KOPT-K1 (cell line): ENCODE measurements around the gene CBX8.
A peak's percentile ranks its signal among the peaks of the same experiment; 100 is the strongest.

ENCODE experiments used
- H3K27ac ChIP-seq: fragments of 200-600 bp; sonication (generic); 2 replicates; pipeline ENCODE4 v1.5.1; 2016; ENCODE audit warnings: antibody characterized with exemption, mild to moderate bottlenecking, low read depth, low read length; ENCODE audit not compliant: poor library complexity, severe bottlenecking
- H3K36me3 ChIP-seq: fragments of 200-600 bp; sonication (generic); 2 replicates; pipeline ENCODE4 v1.5.1; 2017; ENCODE audit warnings: antibody characterized with exemption, mild to moderate bottlenecking, low read length, moderate library complexity; ENCODE audit not compliant: insufficient read depth
- H3K9me3 ChIP-seq: fragments of 200-600 bp; sonication (generic); 2 replicates; pipeline ENCODE4 v1.5.1; 2017; ENCODE audit warnings: antibody characterized with exemption, low read length, mild to moderate bottlenecking; ENCODE audit not compliant: insufficient read depth, poor library complexity, severe bottlenecking

The CBX8 gene

GRCh38 chr17:79837888-79838521 lies 41.1 kb upstream of the CBX8 start:
- H3K27ac ChIP-seq, result peak overlapping the region; percentile 76
- H3K9me3 ChIP-seq, result peaks cover 6% of the 10 kb centered on the region
- H3K36me3 ChIP-seq, result peaks cover 35% of the 10 kb centered on the region

GRCh38 chr17:79836972-79837887 lies 40.4 kb upstream of the CBX8 start:
- H3K9me3 ChIP-seq, result no peaks in the 10 kb centered on the region
- peak overlapping the region; percentile 76 for H3K27ac ChIP-seq
- H3K36me3 ChIP-seq, result peaks cover 37% of the 10 kb centered on the region

GRCh38 chr17:79836510-79836971 lies 39.7 kb upstream of the CBX8 start:
- Histone ChIP-seq H3K9me3 (no peaks in the 10 kb centered on the region), H3K27ac (peak overlapping the region; percentile 76), H3K36me3 (peaks cover 37% of the 10 kb centered on the region)

- Histone ChIP-seq H3K27ac (peak overlapping the region; percentile 76), H3K9me3 (no peaks in the 10 kb centered on the region), H3K36me3 (peaks cover 37% of the 10 kb centered on the region)
Observed at GRCh38 chr17:79835953-79836509, 39.2 kb upstream of the CBX8 start.

GRCh38 chr17:79835470-79835899 lies 38.6 kb upstream of the CBX8 start:
- H3K36me3 ChIP-seq, result peaks cover 37% of the 10 kb centered on the region
- no peak overlapping the region for H3K27ac ChIP-seq
- H3K9me3 ChIP-seq, result no peaks in the 10 kb centered on the region

- peaks cover 37% of the 10 kb centered on the region for H3K36me3 ChIP-seq
- no peak overlapping the region for H3K27ac ChIP-seq
- no peaks in the 10 kb centered on the region for H3K9me3 ChIP-seq
Observed at GRCh38 chr17:79834565-79835469, 37.9 kb upstream of the CBX8 start.

GRCh38 chr17:79833744-79834564 lies 37.1 kb upstream of the CBX8 start:
- no peak overlapping the region for H3K27ac ChIP-seq
- peaks cover 37% of the 10 kb centered on the region for H3K36me3 ChIP-seq

GRCh38 chr17:79833110-79833450 lies 36.2 kb upstream of the CBX8 start:
- Histone ChIP-seq H3K27ac (no peak overlapping the region), H3K36me3 (peaks cover 37% of the 10 kb centered on the region), H3K9me3 (no peaks in the 10 kb centered on the region)

More at GRCh38 chr17:79833744-79834564, 37.1 kb upstream of the CBX8 start:
- H3K9me3 ChIP-seq, result no peaks in the 10 kb centered on the region

- H3K9me3 ChIP-seq, result no peaks in the 10 kb centered on the region
- peaks cover 37% of the 10 kb centered on the region for H3K36me3 ChIP-seq
- no peak overlapping the region for H3K27ac ChIP-seq
Observed at GRCh38 chr17:79832218-79833109, 35.6 kb upstream of the CBX8 start.

- Histone ChIP-seq H3K36me3 (peaks cover 37% of the 10 kb centered on the region), H3K9me3 (no peaks in the 10 kb centered on the region), H3K27ac (no peak overlapping the region)
Observed at GRCh38 chr17:79831265-79832217, 34.7 kb upstream of the CBX8 start.

- H3K36me3 ChIP-seq, result peaks cover 30% of the 10 kb centered on the region
- no peaks in the 10 kb centered on the region for H3K9me3 ChIP-seq
- H3K27ac ChIP-seq, result no peak overlapping the region
Observed at GRCh38 chr17:79830763-79831264, 33.9 kb upstream of the CBX8 start.

GRCh38 chr17:79830303-79830702 lies 33.4 kb upstream of the CBX8 start:
- no peaks in the 10 kb centered on the region for H3K9me3 ChIP-seq
- H3K36me3 ChIP-seq, result peaks cover 25% of the 10 kb centered on the region
- H3K27ac ChIP-seq, result no peak overlapping the region
